Peyer's patch (tissue), 4 donors: ENCODE results near the gene ARPC5.
"Not testable (repeated sequence)": the region's sequence is repeated elsewhere in the genome, so short reads cannot be mapped to it uniquely, and the experiment has no call there.

Experiments
- POLR2A ChIP-seq, 2 donors: fragments of 450-650 bp; IDR thresholded peaks; one replicate each; pipeline ENCODE4 v1.5.1; 2017; ENCODE audit warnings: antibody characterized with exemption in 2 of 2, mild to moderate bottlenecking in 2 of 2, moderate library complexity in 2 of 2
- TF ChIP-seq, protein P1 (sequence below), 6 experiments: fragments of 450-650 bp in 4 of 6; fragments of 200-600 bp in 2 of 6; sonication (generic) in 1 of 6; IDR thresholded peaks; one replicate each; pipeline ENCODE4 v1.5.1; 2017 to 2019; ENCODE audit warnings: antibody characterized with exemption in 6 of 6, mild to moderate bottlenecking in 3 of 6, moderate library complexity in 1 of 6

DNA sequence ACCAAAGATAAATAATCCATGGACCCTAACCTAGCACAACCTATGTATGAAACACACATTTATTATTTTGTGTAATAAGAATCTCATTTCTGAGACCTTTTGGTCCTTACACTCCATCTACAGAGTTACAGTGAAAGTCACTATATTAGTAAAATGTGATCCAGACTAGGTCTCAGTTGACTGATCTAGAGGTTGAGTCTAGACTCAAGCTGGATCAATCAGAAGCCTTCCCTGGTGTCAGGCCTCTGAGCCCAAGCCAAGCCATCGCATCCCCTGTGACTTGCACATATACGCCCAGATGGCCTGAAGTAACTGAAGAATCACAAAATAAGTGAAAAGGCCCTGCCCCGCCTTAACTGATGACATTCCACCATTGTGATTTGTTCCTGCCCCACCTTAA is 22.6 kb downstream of the ARPC5 start:
- TF ChIP-seq, protein P1, sequence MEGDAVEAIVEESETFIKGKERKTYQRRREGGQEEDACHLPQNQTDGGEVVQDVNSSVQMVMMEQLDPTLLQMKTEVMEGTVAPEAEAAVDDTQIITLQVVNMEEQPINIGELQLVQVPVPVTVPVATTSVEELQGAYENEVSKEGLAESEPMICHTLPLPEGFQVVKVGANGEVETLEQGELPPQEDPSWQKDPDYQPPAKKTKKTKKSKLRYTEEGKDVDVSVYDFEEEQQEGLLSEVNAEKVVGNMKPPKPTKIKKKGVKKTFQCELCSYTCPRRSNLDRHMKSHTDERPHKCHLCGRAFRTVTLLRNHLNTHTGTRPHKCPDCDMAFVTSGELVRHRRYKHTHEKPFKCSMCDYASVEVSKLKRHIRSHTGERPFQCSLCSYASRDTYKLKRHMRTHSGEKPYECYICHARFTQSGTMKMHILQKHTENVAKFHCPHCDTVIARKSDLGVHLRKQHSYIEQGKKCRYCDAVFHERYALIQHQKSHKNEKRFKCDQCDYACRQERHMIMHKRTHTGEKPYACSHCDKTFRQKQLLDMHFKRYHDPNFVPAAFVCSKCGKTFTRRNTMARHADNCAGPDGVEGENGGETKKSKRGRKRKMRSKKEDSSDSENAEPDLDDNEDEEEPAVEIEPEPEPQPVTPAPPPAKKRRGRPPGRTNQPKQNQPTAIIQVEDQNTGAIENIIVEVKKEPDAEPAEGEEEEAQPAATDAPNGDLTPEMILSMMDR (IDR thresholded peaks at IDR 0.05) = not testable (repeated sequence)
- TF ChIP-seq POLR2A (IDR thresholded peaks at IDR 0.05) = not testable (repeated sequence)
